ENCODE measurements around the gene ENOSF1. TPM values are rescaled to one million over a fixed set of nuclear protein-coding genes. Genes with fewer than 3 reads are reported as not detected.

Gene ENOSF1
- total and polyA plus RNA-seq, 7 experiments from 2014 or later: 12.2 to 137 (median 86.5) TPM

DNA sequence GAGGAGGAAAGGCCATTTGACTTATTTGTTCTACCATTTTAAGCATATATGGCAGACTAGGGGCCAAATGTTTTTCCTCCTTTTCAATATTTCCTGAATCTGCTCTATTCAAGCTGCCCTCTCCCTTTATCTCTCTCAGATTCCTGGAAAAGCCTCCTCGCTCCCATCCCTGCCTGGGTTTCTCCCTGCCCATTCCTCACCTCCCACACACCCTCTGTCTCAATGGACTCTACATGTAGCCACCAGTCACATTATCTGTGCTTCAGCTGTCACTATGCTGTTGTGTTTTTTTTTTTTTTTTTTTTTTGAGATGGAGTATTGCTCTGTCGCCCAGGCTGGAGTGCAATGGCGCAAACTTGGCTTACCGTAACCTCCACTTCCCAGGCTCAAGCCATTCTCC is 32.0 kb downstream of the ENOSF1 start:
- peaks cover 0 to 1% (median 0%) of the 10 kb centered on the region in 11 donors for H3K9me3 Mint-ChIP-seq
- no peak for ATAC-seq
- Histone ChIP-seq H3K27ac (ENCODE audit: low read depth, low read length) (no peak overlapping the region), H3K9me3 (ENCODE audit: control insufficient read depth in 2 of 3, low read length in 3 of 3) (no peaks in the 10 kb centered on the region), H3K36me3 (ENCODE audit: control insufficient read depth in 2 of 3, insufficient read depth in 3 of 3, low read length in 3 of 3) (peaks cover 0 to 54% (median 0%) of the 10 kb centered on the region in 3 experiments), H3K27me3 (ENCODE audit: control insufficient read depth in 2 of 2, insufficient read depth in 2 of 2, low read length in 2 of 2) (no peaks in the 10 kb centered on the region), H3K4me3 (ENCODE audit: low read length) (no peak overlapping the region), H3K4me1 (ENCODE audit: control insufficient read depth in 2 of 2, insufficient read depth in 2 of 2, low read length in 2 of 2) (peaks cover 10 to 11% of the 10 kb centered on the region in 2 donors)
- H3K4me3 Mint-ChIP-seq: no peak overlapping the region
- peaks cover 10 to 31% (median 16%) of the 10 kb centered on the region in 7 donors for H3K4me1 Mint-ChIP-seq
- H3K27ac Mint-ChIP-seq: peak overlapping the region in 6 of 9 donors; percentile 25 to 70 (median 58)
- H3K36me3 Mint-ChIP-seq: peaks cover 11 to 51% (median 30%) of the 10 kb centered on the region in 5 donors
- intact Hi-C loops (cut with micrococcal nuclease): no loop called here
- no peaks in the 10 kb centered on the region for H3K27me3 Mint-ChIP-seq
- no peak for DNase-seq
- ChIA-PET POLR2A (no interaction called here), CTCF (no interaction called here)

GRCh38 chr18:679516-679915 is 32.9 kb downstream of the ENOSF1 start:
- CTCF ChIA-PET: no interaction called here
- peaks cover 16 to 51% (median 30%) of the 10 kb centered on the region in 5 donors for H3K36me3 Mint-ChIP-seq
- peaks cover 0 to 62% (median 0%) of the 10 kb centered on the region in 3 experiments for H3K36me3 ChIP-seq (ENCODE audit: control insufficient read depth in 2 of 3, insufficient read depth in 3 of 3, low read length in 3 of 3)

DNA sequence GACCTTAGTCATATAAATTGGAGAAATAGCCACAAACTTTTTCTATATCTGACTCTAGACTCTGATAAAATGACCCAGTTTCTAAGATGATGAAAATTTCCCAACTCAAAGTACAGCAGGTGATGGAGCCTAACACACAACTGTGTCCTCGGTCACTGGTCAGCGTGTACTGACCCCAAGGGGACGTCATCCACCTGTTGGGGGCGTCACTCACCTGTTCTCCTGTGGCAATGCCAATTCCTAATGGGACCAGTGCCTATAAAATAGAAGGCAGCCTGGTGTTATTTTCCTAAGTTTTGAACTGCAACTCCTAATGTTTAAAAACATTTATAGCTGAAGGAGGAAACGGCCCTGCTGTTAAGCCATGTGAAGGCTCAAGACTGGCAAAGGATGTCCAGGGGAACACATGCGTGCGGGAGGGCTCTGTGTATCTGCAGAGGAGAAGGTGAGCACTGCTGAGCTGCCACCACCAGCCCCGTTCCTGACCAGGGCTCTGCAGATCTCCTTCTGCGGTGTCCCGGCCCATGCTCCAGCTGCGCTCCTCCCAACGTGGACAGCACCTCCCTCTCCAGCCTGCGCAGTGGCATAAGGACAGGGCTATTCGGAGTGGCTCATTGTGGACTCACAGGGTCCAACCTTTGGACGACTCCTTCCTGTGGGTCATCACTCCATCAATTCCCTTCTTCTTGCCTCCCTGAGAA is 33.8 kb downstream of the ENOSF1 start:
- CTCF ChIA-PET: interaction anchor here (0.6 to 1.1 kb wide), 2 partner anchors 34 to 164 kb away, joined by 3 read pairs; partner anchors contain the start of gene ENOSF1
- Mint-ChIP-seq H3K4me1 (peaks cover 10 to 31% (median 15%) of the 10 kb centered on the region in 7 donors), H3K9me3 (peaks cover 0 to 1% (median 0%) of the 10 kb centered on the region in 11 donors), H3K36me3 (peaks cover 16 to 57% (median 30%) of the 10 kb centered on the region in 5 donors), H3K27me3 (no peaks in the 10 kb centered on the region), H3K4me3 (no peak overlapping the region), H3K27ac (no peak overlapping the region)
- no peak for ATAC-seq
- H3K36me3 ChIP-seq (ENCODE audit: control insufficient read depth in 2 of 3, insufficient read depth in 3 of 3, low read length in 3 of 3): peaks cover 0 to 69% (median 0%) of the 10 kb centered on the region in 3 experiments
- DNase-seq: no peak
- no peaks in the 10 kb centered on the region for H3K27me3 ChIP-seq (ENCODE audit: control insufficient read depth in 2 of 2, insufficient read depth in 2 of 2, low read length in 2 of 2)
- H3K4me1 ChIP-seq (ENCODE audit: control insufficient read depth in 2 of 2, insufficient read depth in 2 of 2, low read length in 2 of 2): peaks cover 10 to 11% of the 10 kb centered on the region in 2 donors
- intact Hi-C loops (cut with micrococcal nuclease): no loop called here
- POLR2A ChIA-PET: no interaction called here
- no peak overlapping the region for H3K27ac ChIP-seq (ENCODE audit: low read depth, low read length)
- H3K9me3 ChIP-seq (ENCODE audit: control insufficient read depth in 2 of 3, low read length in 3 of 3): no peaks in the 10 kb centered on the region
- no peak overlapping the region for H3K4me3 ChIP-seq (ENCODE audit: low read length)

More at GRCh38 chr18:679516-679915, 32.9 kb downstream of the ENOSF1 start:
- Histone ChIP-seq H3K9me3 (ENCODE audit: control insufficient read depth in 2 of 3, low read length in 3 of 3) (no peaks in the 10 kb centered on the region), H3K27ac (ENCODE audit: low read depth, low read length) (no peak overlapping the region), H3K4me1 (ENCODE audit: control insufficient read depth in 2 of 2, insufficient read depth in 2 of 2, low read length in 2 of 2) (peaks cover 10 to 11% of the 10 kb centered on the region in 2 donors), H3K27me3 (ENCODE audit: control insufficient read depth in 2 of 2, insufficient read depth in 2 of 2, low read length in 2 of 2) (no peaks in the 10 kb centered on the region), H3K4me3 (ENCODE audit: low read length) (no peak overlapping the region)
- ATAC-seq: no peak
- H3K9me3 Mint-ChIP-seq: peaks cover 0 to 1% (median 0%) of the 10 kb centered on the region in 11 donors
- H3K4me3 Mint-ChIP-seq: no peak overlapping the region
- intact Hi-C loops (cut with micrococcal nuclease): no loop called here
- no peaks in the 10 kb centered on the region for H3K27me3 Mint-ChIP-seq
- peaks cover 10 to 31% (median 16%) of the 10 kb centered on the region in 7 donors for H3K4me1 Mint-ChIP-seq
- H3K27ac Mint-ChIP-seq: peak overlapping the region in 2 of 9 donors; percentile 6 to 62
- POLR2A ChIA-PET: no interaction called here
- no peak for DNase-seq

- ATAC-seq: no peak
- intact Hi-C loops (cut with micrococcal nuclease): no loop called here
- POLR2A ChIA-PET: no interaction called here
These were observed 34.5 kb downstream of the ENOSF1 start for GRCh38 chr18:677951-678381.

GRCh38 chr18:677145-677544 is 35.3 kb downstream of the ENOSF1 start:
- no peaks in the 10 kb centered on the region for H3K9me3 ChIP-seq (ENCODE audit: control insufficient read depth in 2 of 3, low read length in 3 of 3)
- DNase-seq (no peak), ATAC-seq (no peak)
- peaks cover 0 to 81% (median 7%) of the 10 kb centered on the region in 3 experiments for H3K36me3 ChIP-seq (ENCODE audit: control insufficient read depth in 2 of 3, insufficient read depth in 3 of 3, low read length in 3 of 3)
- peaks cover 8 to 26% (median 11%) of the 10 kb centered on the region in 7 donors for H3K4me1 Mint-ChIP-seq
- ChIA-PET POLR2A (no interaction called here), CTCF (no interaction called here)
- no peak overlapping the region for H3K4me3 ChIP-seq (ENCODE audit: low read length)
- no peaks in the 10 kb centered on the region for H3K27me3 ChIP-seq (ENCODE audit: control insufficient read depth in 2 of 2, insufficient read depth in 2 of 2, low read length in 2 of 2)
- H3K36me3 Mint-ChIP-seq: peaks cover 16 to 64% (median 33%) of the 10 kb centered on the region in 5 donors
- H3K4me3 Mint-ChIP-seq: no peak overlapping the region
- no peak overlapping the region for H3K27ac ChIP-seq (ENCODE audit: low read depth, low read length)
- intact Hi-C loops (cut with micrococcal nuclease): no loop called here
- H3K9me3 Mint-ChIP-seq: peaks cover 0 to 1% (median 0%) of the 10 kb centered on the region in 11 donors
- H3K4me1 ChIP-seq (ENCODE audit: control insufficient read depth in 2 of 2, insufficient read depth in 2 of 2, low read length in 2 of 2): peaks cover 8% of the 10 kb centered on the region in 2 donors
- no peaks in the 10 kb centered on the region for H3K27me3 Mint-ChIP-seq
- peak overlapping the region in 2 of 9 donors; percentile 15 to 25 for H3K27ac Mint-ChIP-seq

More at GRCh38 chr18:677951-678381, 34.5 kb downstream of the ENOSF1 start:
- Mint-ChIP-seq H3K4me1 (peaks cover 10 to 27% (median 15%) of the 10 kb centered on the region in 7 donors), H3K27ac (no peak overlapping the region), H3K4me3 (no peak overlapping the region), H3K27me3 (no peaks in the 10 kb centered on the region), H3K36me3 (peaks cover 16 to 58% (median 30%) of the 10 kb centered on the region in 5 donors), H3K9me3 (peaks cover 0 to 1% (median 0%) of the 10 kb centered on the region in 11 donors)
- CTCF ChIA-PET: interaction anchor here (1.1 kb wide), 1 partner anchor 35 kb away, joined by 3 read pairs; the partner anchor contains the start of gene ENOSF1
- Histone ChIP-seq H3K27ac (ENCODE audit: low read depth, low read length) (no peak overlapping the region), H3K36me3 (ENCODE audit: control insufficient read depth in 2 of 3, insufficient read depth in 3 of 3, low read length in 3 of 3) (peaks cover 0 to 74% (median 0%) of the 10 kb centered on the region in 3 experiments), H3K4me3 (ENCODE audit: low read length) (no peak overlapping the region), H3K4me1 (ENCODE audit: control insufficient read depth in 2 of 2, insufficient read depth in 2 of 2, low read length in 2 of 2) (peaks cover 10 to 11% of the 10 kb centered on the region in 2 donors), H3K27me3 (ENCODE audit: control insufficient read depth in 2 of 2, insufficient read depth in 2 of 2, low read length in 2 of 2) (no peaks in the 10 kb centered on the region), H3K9me3 (ENCODE audit: control insufficient read depth in 2 of 3, low read length in 3 of 3) (no peaks in the 10 kb centered on the region)
- no peak for DNase-seq

- H3K36me3 Mint-ChIP-seq: peaks cover 15 to 62% (median 29%) of the 10 kb centered on the region in 5 donors
- Histone ChIP-seq H3K27me3 (ENCODE audit: control insufficient read depth in 2 of 2, insufficient read depth in 2 of 2, low read length in 2 of 2) (no peaks in the 10 kb centered on the region), H3K27ac (ENCODE audit: low read depth, low read length) (no peak overlapping the region), H3K4me3 (ENCODE audit: low read length) (no peak overlapping the region), H3K9me3 (ENCODE audit: control insufficient read depth in 2 of 3, low read length in 3 of 3) (no peaks in the 10 kb centered on the region), H3K36me3 (ENCODE audit: control insufficient read depth in 2 of 3, insufficient read depth in 3 of 3, low read length in 3 of 3) (peaks cover 0 to 80% (median 9%) of the 10 kb centered on the region in 3 experiments), H3K4me1 (ENCODE audit: control insufficient read depth in 2 of 2, insufficient read depth in 2 of 2, low read length in 2 of 2) (peaks cover 4% of the 10 kb centered on the region in 2 donors)
- no peak overlapping the region for H3K4me3 Mint-ChIP-seq
- peaks cover 4 to 22% (median 7%) of the 10 kb centered on the region in 7 donors for H3K4me1 Mint-ChIP-seq
- intact Hi-C loops (cut with micrococcal nuclease): no loop called here
- H3K9me3 Mint-ChIP-seq: peaks cover 0 to 1% (median 0%) of the 10 kb centered on the region in 11 donors
- peak overlapping the region in 3 of 9 donors; percentile 6 to 51 (median 25) for H3K27ac Mint-ChIP-seq
- POLR2A ChIA-PET: no interaction called here
- no peak for ATAC-seq
- no peak for DNase-seq
- CTCF ChIA-PET: no interaction called here
- H3K27me3 Mint-ChIP-seq: no peaks in the 10 kb centered on the region
These were observed 35.7 kb downstream of the ENOSF1 start for GRCh38 chr18:676736-677135.
